ENCODE measurements around the gene ADAMTS17. TPM values are rescaled to one million over a fixed set of nuclear protein-coding genes. Genes with fewer than 3 reads are reported as not detected.

Gene ADAMTS17
- total and polyA plus RNA-seq, 2 experiments from 2014 or later: 3.7 to 4.4 TPM

DNA sequence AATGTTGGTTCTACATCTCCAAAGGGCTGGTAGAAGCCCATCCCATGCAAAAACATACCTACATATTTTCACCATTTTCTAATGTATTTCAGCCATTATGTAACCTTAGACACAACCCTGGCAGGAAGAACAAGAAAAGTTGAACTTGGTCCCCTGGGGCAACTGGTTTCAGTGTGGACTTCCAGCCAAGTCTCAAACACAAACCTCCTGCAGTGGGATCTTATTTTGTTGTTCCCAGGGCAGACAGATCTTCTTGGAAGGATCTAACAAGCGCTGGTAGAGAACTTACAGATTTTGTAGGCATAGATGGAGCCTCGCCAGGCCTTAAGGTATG, 96.3 kb downstream of the ADAMTS17 start:
- no peak for TF ChIP-seq EZH2 (IDR thresholded peaks at IDR 0.05; ENCODE audit: borderline replicate concordance)
- no peak for TF ChIP-seq CTCF (IDR thresholded peaks at IDR 0.05; ENCODE audit: poor library complexity)
- TF ChIP-seq EZH2phosphoT487 (IDR thresholded peaks at IDR 0.05; ENCODE audit: low read depth, severe bottlenecking, unreplicated experiment): no peak
- no peaks in the 10 kb centered on the region for H3K9me2 ChIP-seq (replicated peaks; ENCODE audit: insufficient read depth)
- no peak overlapping the region for H3K27ac ChIP-seq
- H4K20me1 ChIP-seq (ENCODE audit: insufficient read depth, poor library complexity, severe bottlenecking): no peaks in the 10 kb centered on the region
- no peak for DNase-seq (ENCODE audit: low spot score)
- H3K36me3 ChIP-seq (replicated peaks; ENCODE audit: insufficient read depth, low read depth): no peaks in the 10 kb centered on the region
- H3K4me3 ChIP-seq: no peak overlapping the region
- no peaks in the 10 kb centered on the region for H3K4me1 ChIP-seq (ENCODE audit: insufficient read depth)
- 91% methylated on average over 2 of the region's 2 CpGs for WGBS (ENCODE audit: low lambda C conversion rate, missing lambda C conversion rate)
- H3K27me3 ChIP-seq: no peaks in the 10 kb centered on the region
- H3K79me2 ChIP-seq: no peaks in the 10 kb centered on the region
- no peak overlapping the region for H3K4me2 ChIP-seq
- H3K9me3 ChIP-seq (ENCODE audit: low read depth): no peaks in the 10 kb centered on the region
- no peak overlapping the region for H2AFZ ChIP-seq

GRCh38 chr15:100244796-100245486, 96.8 kb downstream of the ADAMTS17 start:
- Histone ChIP-seq H3K27ac (no peak overlapping the region), H4K20me1 (ENCODE audit: insufficient read depth, poor library complexity, severe bottlenecking) (no peaks in the 10 kb centered on the region), H3K4me1 (ENCODE audit: insufficient read depth) (no peaks in the 10 kb centered on the region), H3K9me3 (ENCODE audit: low read depth) (no peaks in the 10 kb centered on the region), H3K36me3 (replicated peaks; ENCODE audit: insufficient read depth, low read depth) (no peaks in the 10 kb centered on the region), H3K27me3 (no peaks in the 10 kb centered on the region), H2AFZ (no peak overlapping the region), H3K4me2 (no peak overlapping the region), H3K79me2 (no peaks in the 10 kb centered on the region), H3K4me3 (no peak overlapping the region), H3K9me2 (replicated peaks; ENCODE audit: insufficient read depth) (no peaks in the 10 kb centered on the region)
- no peak for DNase-seq (ENCODE audit: low spot score)
- no peak for TF ChIP-seq EZH2phosphoT487 (IDR thresholded peaks at IDR 0.05; ENCODE audit: low read depth, severe bottlenecking, unreplicated experiment)
- no peak for TF ChIP-seq EZH2 (IDR thresholded peaks at IDR 0.05; ENCODE audit: borderline replicate concordance)
- TF ChIP-seq CTCF (IDR thresholded peaks at IDR 0.05; ENCODE audit: poor library complexity): no peak
- WGBS (ENCODE audit: low lambda C conversion rate, missing lambda C conversion rate): 93% methylated on average over 10 of the region's 10 CpGs

DNA sequence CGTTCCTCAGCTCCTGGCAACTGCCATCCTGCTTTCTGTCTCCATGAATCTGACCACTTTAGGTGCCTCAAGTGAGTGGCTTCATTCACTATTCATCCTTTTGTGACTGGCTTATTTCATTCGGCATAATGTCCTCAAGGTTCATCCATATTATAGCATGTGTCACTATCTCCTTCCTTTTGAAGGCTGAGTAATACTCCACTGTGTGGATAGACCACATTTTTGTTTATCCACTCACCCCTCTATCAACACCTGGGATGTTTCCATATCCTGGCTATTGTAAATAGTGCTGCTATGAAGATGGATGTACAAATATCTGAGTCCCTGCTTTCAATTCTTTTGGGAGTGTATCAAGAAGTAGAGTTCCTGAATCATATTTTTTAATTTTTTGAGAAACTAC, 98.8 kb downstream of the ADAMTS17 start:
- WGBS (ENCODE audit: low lambda C conversion rate, missing lambda C conversion rate): 93% methylated on average over 2 of the region's 2 CpGs
- Histone ChIP-seq H2AFZ (no peak overlapping the region), H3K4me3 (no peak overlapping the region), H3K4me2 (no peak overlapping the region), H4K20me1 (ENCODE audit: insufficient read depth, poor library complexity, severe bottlenecking) (no peaks in the 10 kb centered on the region), H3K36me3 (replicated peaks; ENCODE audit: insufficient read depth, low read depth) (no peaks in the 10 kb centered on the region), H3K9me2 (replicated peaks; ENCODE audit: insufficient read depth) (no peaks in the 10 kb centered on the region), H3K9me3 (ENCODE audit: low read depth) (no peaks in the 10 kb centered on the region), H3K27ac (no peak overlapping the region), H3K79me2 (no peaks in the 10 kb centered on the region), H3K27me3 (no peaks in the 10 kb centered on the region), H3K4me1 (ENCODE audit: insufficient read depth) (no peaks in the 10 kb centered on the region)
- DNase-seq (ENCODE audit: low spot score): no peak
- no peak for TF ChIP-seq EZH2 (IDR thresholded peaks at IDR 0.05; ENCODE audit: borderline replicate concordance)
- no peak for TF ChIP-seq EZH2phosphoT487 (IDR thresholded peaks at IDR 0.05; ENCODE audit: low read depth, severe bottlenecking, unreplicated experiment)
- no peak for TF ChIP-seq CTCF (IDR thresholded peaks at IDR 0.05; ENCODE audit: poor library complexity)

Data from hepatocyte (in vitro differentiated cells).